ENCODE results near the gene CYB5R2. TPM values are rescaled to one million over a fixed set of nuclear protein-coding genes. Genes with fewer than 3 reads are reported as not detected.

Gene CYB5R2
- 2.6 TPM for total RNA-seq (ENCODE audit: unreplicated experiment)
- long read RNA-seq, partial matches to known transcripts, result 0 of 2 reads
- long read RNA-seq, other reads (novel, unspliced or antisense), result 2 of 2 reads

- Mint-ChIP-seq H3K9me3 (ENCODE audit: unreplicated experiment) (no peaks in the 10 kb centered on the region), H3K27me3 (ENCODE audit: unreplicated experiment) (peaks cover 12% of the 10 kb centered on the region), H3K4me3 (ENCODE audit: unreplicated experiment) (peak within 1 kb of the TSS; percentile 75), H3K4me1 (ENCODE audit: low read depth, unreplicated experiment) (no peaks in the 10 kb centered on the region), H3K36me3 (ENCODE audit: unreplicated experiment) (no peaks in the 10 kb centered on the region), H3K27ac (ENCODE audit: unreplicated experiment) (no peak within 1 kb of the TSS)
- DNase-seq, result no peak
- TF ChIP-seq, protein P1, sequence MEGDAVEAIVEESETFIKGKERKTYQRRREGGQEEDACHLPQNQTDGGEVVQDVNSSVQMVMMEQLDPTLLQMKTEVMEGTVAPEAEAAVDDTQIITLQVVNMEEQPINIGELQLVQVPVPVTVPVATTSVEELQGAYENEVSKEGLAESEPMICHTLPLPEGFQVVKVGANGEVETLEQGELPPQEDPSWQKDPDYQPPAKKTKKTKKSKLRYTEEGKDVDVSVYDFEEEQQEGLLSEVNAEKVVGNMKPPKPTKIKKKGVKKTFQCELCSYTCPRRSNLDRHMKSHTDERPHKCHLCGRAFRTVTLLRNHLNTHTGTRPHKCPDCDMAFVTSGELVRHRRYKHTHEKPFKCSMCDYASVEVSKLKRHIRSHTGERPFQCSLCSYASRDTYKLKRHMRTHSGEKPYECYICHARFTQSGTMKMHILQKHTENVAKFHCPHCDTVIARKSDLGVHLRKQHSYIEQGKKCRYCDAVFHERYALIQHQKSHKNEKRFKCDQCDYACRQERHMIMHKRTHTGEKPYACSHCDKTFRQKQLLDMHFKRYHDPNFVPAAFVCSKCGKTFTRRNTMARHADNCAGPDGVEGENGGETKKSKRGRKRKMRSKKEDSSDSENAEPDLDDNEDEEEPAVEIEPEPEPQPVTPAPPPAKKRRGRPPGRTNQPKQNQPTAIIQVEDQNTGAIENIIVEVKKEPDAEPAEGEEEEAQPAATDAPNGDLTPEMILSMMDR (IDR thresholded peaks at IDR 0.05; ENCODE audit: partially characterized antibody, unreplicated experiment), result no peak
Observed at GRCh38 chr11:7672960-7673723, at the start of gene CYB5R2. CYB5R2 (minus strand) TSS chr11:7673500; CDS start chr11:7672825, 675 bp downstream.

GRCh38 chr11:7714786-7715185 lies 41.5 kb upstream of the CYB5R2 start:
- Mint-ChIP-seq H3K36me3 (ENCODE audit: unreplicated experiment) (no peaks in the 10 kb centered on the region), H3K27me3 (ENCODE audit: unreplicated experiment) (no peaks in the 10 kb centered on the region), H3K4me1 (ENCODE audit: low read depth, unreplicated experiment) (no peaks in the 10 kb centered on the region), H3K27ac (ENCODE audit: unreplicated experiment) (no peak overlapping the region), H3K4me3 (ENCODE audit: unreplicated experiment) (no peak overlapping the region), H3K9me3 (ENCODE audit: unreplicated experiment) (no peaks in the 10 kb centered on the region)
- TF ChIP-seq, protein P1 (IDR thresholded peaks at IDR 0.05; ENCODE audit: partially characterized antibody, unreplicated experiment), result no peak
- DNase-seq, result no peak

DNA sequence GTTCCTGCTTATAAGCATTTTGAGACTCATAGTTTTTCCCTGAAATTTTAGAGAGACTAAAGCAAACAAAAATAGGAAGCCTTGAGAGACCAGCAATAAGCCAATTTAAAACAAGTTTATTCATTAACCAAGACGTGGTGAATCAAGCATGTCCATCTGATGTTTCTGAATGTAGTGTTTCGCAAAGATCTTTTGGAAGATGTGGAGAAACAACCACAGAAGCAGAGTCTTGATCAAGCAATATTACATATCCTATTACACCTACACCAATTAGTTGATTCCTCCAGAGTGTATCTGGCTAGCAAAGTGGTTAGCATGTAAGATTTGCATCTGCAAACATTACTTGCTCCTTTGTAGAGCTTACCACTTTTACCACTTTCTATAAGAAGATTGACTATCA lies 33.1 kb upstream of the CYB5R2 start, which contains the start of gene OVCH2:
Gene OVCH2 (minus strand): TSS at position 101 of the 400 bp plus-strand sequence. CDS start 83 bp downstream, at position 18.
- no peak within 1 kb of the TSS for H3K4me3 Mint-ChIP-seq (ENCODE audit: unreplicated experiment)
- H3K27me3 Mint-ChIP-seq (ENCODE audit: unreplicated experiment), result no peaks in the 10 kb centered on the region
- H3K4me1 Mint-ChIP-seq (ENCODE audit: low read depth, unreplicated experiment), result no peaks in the 10 kb centered on the region
- no peaks in the 10 kb centered on the region for H3K36me3 Mint-ChIP-seq (ENCODE audit: unreplicated experiment)
- no peaks in the 10 kb centered on the region for H3K9me3 Mint-ChIP-seq (ENCODE audit: unreplicated experiment)
- DNase-seq, result no peak
- TF ChIP-seq, protein P1 (IDR thresholded peaks at IDR 0.05; ENCODE audit: partially characterized antibody, unreplicated experiment), result no peak
- H3K27ac Mint-ChIP-seq (ENCODE audit: unreplicated experiment), result no peak within 1 kb of the TSS

GRCh38 chr11:7703740-7704139 lies 30.4 kb upstream of the CYB5R2 start:
- Mint-ChIP-seq H3K27me3 (ENCODE audit: unreplicated experiment) (no peaks in the 10 kb centered on the region), H3K36me3 (ENCODE audit: unreplicated experiment) (no peaks in the 10 kb centered on the region), H3K9me3 (ENCODE audit: unreplicated experiment) (no peaks in the 10 kb centered on the region), H3K27ac (ENCODE audit: unreplicated experiment) (no peak overlapping the region), H3K4me3 (ENCODE audit: unreplicated experiment) (no peak overlapping the region), H3K4me1 (ENCODE audit: low read depth, unreplicated experiment) (no peaks in the 10 kb centered on the region)
- DNase-seq, result no peak
- TF ChIP-seq, protein P1 (IDR thresholded peaks at IDR 0.05; ENCODE audit: partially characterized antibody, unreplicated experiment), result no peak

GRCh38 chr11:7696424-7696823 lies 23.1 kb upstream of the CYB5R2 start:
- no peaks in the 10 kb centered on the region for H3K9me3 Mint-ChIP-seq (ENCODE audit: unreplicated experiment)
- TF ChIP-seq, protein P1 (IDR thresholded peaks at IDR 0.05; ENCODE audit: partially characterized antibody, unreplicated experiment), result no peak
- no peak overlapping the region for H3K4me3 Mint-ChIP-seq (ENCODE audit: unreplicated experiment)
- no peaks in the 10 kb centered on the region for H3K4me1 Mint-ChIP-seq (ENCODE audit: low read depth, unreplicated experiment)
- no peak for DNase-seq
- H3K36me3 Mint-ChIP-seq (ENCODE audit: unreplicated experiment), result no peaks in the 10 kb centered on the region
- H3K27me3 Mint-ChIP-seq (ENCODE audit: unreplicated experiment), result no peaks in the 10 kb centered on the region
- H3K27ac Mint-ChIP-seq (ENCODE audit: unreplicated experiment), result no peak overlapping the region

Data from glutamatergic neuron (in vitro differentiated cells).